Stimulated activated CD4-positive, alpha-beta T cell treated with anti-CD3 and anti-CD28 coated beads, Interleukin-4, amount 100 ng/mL, for 4 hours (primary cell): ENCODE measurements around the gene CDH8.
"Not testable (repeated sequence)": the region's sequence is repeated elsewhere in the genome, so short reads cannot be mapped to it uniquely, and the experiment has no call there.

Experiments used
- DNase-seq, 2 experiments: peaks; one replicate each; pipeline ENCODE4 v3.0.0-alpha.2; 2020

Gene CDH8

GRCh38 chr16:61834082-61834481, 202.2 kb downstream of the CDH8 start:
- DNase-seq = no peak

GRCh38 chr16:61831351-61831917, 204.8 kb downstream of the CDH8 start:
- no peak for DNase-seq

GRCh38 chr16:61829631-61830030, 206.6 kb downstream of the CDH8 start:
- DNase-seq = no peak

- no peak for DNase-seq
These were observed 212.9 kb downstream of the CDH8 start for GRCh38 chr16:61823326-61823725.

GRCh38 chr16:61820820-61821219, 215.4 kb downstream of the CDH8 start:
- no peak for DNase-seq

GRCh38 chr16:61820398-61820797, 215.8 kb downstream of the CDH8 start:
- no peak for DNase-seq

GRCh38 chr16:61818850-61819249, 217.4 kb downstream of the CDH8 start:
- DNase-seq = no peak

- DNase-seq = no peak
These were observed 218.5 kb downstream of the CDH8 start for GRCh38 chr16:61817583-61818278.

GRCh38 chr16:61814726-61815347, 221.4 kb downstream of the CDH8 start:
- DNase-seq = no peak

- DNase-seq = no peak
These were observed 222.9 kb downstream of the CDH8 start for GRCh38 chr16:61813339-61813738.

- DNase-seq = no peak
These were observed 224.0 kb downstream of the CDH8 start for GRCh38 chr16:61812251-61812650.

- no peak for DNase-seq
These were observed 228.7 kb downstream of the CDH8 start for GRCh38 chr16:61807551-61807950.

- not testable (repeated sequence) for DNase-seq
These were observed 235.0 kb downstream of the CDH8 start for GRCh38 chr16:61801217-61801616.

GRCh38 chr16:61798741-61799140, 237.5 kb downstream of the CDH8 start:
- DNase-seq = no peak

- DNase-seq = no peak
These were observed 238.2 kb downstream of the CDH8 start for GRCh38 chr16:61797961-61798507.

- DNase-seq = no peak
These were observed 238.9 kb downstream of the CDH8 start for GRCh38 chr16:61797296-61797795.

- DNase-seq = no peak
These were observed 243.9 kb downstream of the CDH8 start for GRCh38 chr16:61792194-61792909.

- no peak for DNase-seq
These were observed 244.8 kb downstream of the CDH8 start for GRCh38 chr16:61791464-61791863.

- not testable (repeated sequence) for DNase-seq
These were observed 254.4 kb downstream of the CDH8 start for GRCh38 chr16:61781855-61782254.

GRCh38 chr16:61780161-61780560, 256.1 kb downstream of the CDH8 start:
- DNase-seq = no peak

GRCh38 chr16:61770301-61770700, 265.9 kb downstream of the CDH8 start:
- DNase-seq = no peak

- DNase-seq = no peak
These were observed 272.2 kb downstream of the CDH8 start for GRCh38 chr16:61763991-61764390.

GRCh38 chr16:61763013-61763412, 273.2 kb downstream of the CDH8 start:
- no peak for DNase-seq
